Prostate gland (tissue), 2 donors: ENCODE data around the gene PPIH.

Source experiments
- POLR2A ChIP-seq: fragments of 450-650 bp; IDR thresholded peaks from one replicate; pipeline ENCODE4 v1.6.1; 2016; ENCODE audit warnings: antibody characterized with exemption, mild to moderate bottlenecking
- TF ChIP-seq, protein P1 (sequence below), 4 experiments: fragments of 200-600 bp in 2 of 4; fragments of 450-650 bp in 2 of 4; sonication (generic) in 2 of 4; IDR thresholded peaks; 1 replicate in 3 of 4; 2 replicates in 1 of 4; pipeline ENCODE4 v1.5.1; 2016 to 2019; ENCODE audit warnings: antibody characterized with exemption in 4 of 4, mild to moderate bottlenecking in 2 of 4, moderate library complexity in 2 of 4

- TF ChIP-seq, protein P1, sequence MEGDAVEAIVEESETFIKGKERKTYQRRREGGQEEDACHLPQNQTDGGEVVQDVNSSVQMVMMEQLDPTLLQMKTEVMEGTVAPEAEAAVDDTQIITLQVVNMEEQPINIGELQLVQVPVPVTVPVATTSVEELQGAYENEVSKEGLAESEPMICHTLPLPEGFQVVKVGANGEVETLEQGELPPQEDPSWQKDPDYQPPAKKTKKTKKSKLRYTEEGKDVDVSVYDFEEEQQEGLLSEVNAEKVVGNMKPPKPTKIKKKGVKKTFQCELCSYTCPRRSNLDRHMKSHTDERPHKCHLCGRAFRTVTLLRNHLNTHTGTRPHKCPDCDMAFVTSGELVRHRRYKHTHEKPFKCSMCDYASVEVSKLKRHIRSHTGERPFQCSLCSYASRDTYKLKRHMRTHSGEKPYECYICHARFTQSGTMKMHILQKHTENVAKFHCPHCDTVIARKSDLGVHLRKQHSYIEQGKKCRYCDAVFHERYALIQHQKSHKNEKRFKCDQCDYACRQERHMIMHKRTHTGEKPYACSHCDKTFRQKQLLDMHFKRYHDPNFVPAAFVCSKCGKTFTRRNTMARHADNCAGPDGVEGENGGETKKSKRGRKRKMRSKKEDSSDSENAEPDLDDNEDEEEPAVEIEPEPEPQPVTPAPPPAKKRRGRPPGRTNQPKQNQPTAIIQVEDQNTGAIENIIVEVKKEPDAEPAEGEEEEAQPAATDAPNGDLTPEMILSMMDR (IDR thresholded peaks at IDR 0.05): no peak
- no peak for TF ChIP-seq POLR2A
Measured at GRCh38 chr1:42691157-42691498, 32.9 kb downstream of the PPIH start.
